CD4-positive, alpha-beta T cell treated with Interleukin-17A for 1 hour (primary cell): Measurements from ENCODE around the gene MAN1A1.
"Not testable (repeated sequence)": the region's sequence is repeated elsewhere in the genome, so short reads cannot be mapped to it uniquely, and the experiment has no call there.

Experiments
- DNase-seq: peaks from one replicate; pipeline ENCODE4 v3.0.0-alpha.2; 2020

Gene MAN1A1

DNA sequence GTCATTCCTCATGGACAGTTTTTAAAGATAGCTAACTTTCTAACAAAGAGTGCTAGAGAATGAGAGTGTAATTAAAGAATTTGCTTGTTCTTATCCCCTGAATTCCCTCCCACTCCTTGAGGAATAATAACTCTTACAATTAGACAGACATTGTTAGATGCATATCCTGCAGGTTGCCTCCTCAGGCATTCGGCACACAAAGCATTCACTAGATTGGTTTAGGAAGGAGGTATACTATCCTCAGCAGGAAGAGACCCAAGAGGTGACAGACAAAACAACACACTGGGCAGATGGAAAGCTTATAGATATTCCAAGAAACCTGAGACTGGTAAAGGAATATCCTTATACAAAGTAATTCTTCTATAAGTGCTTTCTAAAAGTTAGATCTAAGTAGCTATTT is 162.0 kb downstream of the MAN1A1 start:
- DNase-seq: no peak

DNA sequence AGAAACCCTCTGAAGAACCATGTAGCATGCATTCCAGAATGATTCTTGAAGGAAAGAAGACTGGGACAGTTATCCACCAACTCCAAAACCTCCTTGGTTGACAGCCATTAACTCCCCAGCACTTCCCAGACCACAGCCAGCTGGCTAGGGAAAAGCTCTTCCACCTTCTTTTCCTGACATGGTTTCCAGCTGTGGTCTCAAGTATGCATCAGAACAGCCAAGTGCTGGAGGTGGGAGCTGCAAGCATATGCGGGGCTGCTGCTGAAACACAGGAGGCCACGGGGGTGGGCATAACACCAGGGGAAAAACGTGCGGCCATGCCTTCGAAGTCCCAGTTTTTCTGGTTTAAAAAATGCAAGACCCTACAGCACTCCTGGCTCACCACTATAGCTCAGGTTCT is 163.1 kb downstream of the MAN1A1 start:
- DNase-seq: no peak

DNA sequence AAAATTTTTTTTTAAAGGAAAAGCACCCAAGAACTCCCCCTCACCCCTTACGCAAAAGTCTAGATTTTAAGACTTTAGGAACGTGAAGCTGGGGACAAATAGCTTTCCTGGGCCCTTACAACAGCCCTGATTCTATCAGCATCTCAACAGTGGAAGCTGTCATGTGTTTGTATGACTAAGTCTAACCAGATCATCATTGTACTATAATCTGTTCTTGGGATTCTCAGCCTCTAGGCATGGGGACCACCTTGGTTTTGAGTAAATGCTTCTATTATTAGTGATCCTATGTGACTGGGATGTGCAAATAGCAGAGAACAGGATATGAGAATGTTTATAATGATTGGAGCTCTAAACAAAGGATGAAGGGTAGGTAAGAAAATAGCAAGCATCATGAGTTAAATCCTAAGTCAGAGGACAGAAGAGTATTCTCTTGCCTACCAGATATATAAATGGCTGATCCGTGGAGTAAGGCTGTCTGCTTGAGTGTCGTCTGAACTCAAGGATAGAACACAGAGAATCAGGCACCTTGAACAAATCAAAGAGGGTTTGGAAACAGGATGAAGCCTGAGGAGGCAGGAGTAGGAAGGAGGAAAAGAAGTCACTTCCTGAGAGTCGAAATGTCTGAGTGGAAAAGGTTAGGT is 165.4 kb downstream of the MAN1A1 start:
- DNase-seq: no peak

DNA sequence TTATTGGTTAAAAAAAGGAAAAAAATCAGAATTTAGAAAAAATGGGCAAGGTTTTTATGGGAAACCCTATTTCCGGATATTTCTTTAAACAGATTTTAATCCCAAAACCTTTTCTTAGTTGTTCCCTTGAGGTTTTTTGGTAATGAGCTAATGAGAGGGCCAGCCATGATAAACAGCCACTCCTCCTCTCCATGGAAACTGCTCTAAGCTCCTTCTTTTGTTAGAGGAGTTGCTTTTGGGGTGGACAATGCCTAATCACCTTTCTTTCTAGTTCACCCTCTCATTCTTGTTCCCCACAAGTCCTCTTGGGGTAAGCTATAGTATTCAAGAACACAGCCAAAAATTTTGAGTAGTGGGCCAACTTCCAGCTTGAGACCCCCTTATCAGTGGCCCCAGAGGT is 166.1 kb downstream of the MAN1A1 start:
- DNase-seq: no peak

DNA sequence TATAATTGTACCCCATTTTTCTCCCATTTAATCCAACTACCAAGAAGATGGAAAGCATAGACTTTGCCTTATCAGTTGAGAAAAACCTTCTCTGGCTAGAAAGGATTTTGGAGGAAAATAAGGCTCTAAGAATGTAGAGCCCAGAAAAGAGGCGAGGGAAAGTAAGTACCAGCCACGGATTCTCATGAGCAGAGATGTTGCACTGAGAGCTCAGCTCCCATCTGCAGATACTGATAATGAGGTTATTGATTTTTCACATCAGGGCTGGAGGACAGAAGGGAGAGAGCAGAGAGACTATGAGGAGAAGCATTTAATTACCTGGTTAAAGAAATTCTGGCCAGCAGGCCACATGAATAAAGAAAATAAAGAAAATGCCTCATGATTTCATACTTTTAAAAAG is 166.7 kb downstream of the MAN1A1 start:
- no peak for DNase-seq

DNA sequence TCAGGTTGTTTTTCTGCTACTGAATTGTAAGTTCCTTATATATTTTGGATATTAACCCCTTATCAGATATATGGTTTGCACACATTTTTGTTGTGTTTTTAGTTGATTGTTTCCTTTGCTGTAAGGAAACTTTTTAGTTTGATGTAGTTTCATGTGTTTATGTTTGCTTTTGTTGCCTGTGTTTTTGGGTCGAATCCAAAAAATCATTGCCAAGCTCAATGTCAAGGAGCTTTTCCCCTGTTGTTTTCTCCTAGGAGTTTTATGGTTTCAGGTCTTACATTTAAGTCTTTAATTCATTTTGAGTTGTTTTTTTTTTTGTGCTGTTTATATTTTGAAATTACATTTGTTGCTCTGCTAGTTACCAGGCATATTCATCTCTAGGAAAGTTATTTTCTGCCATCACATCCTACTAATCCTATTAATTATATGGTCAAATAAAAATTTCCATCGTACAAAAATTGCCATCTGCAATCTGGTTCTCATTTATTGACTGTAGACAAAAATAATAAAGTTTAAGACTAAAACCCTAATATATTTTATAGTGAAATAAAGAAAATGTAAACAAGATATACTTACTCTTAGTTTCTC is 167.3 kb downstream of the MAN1A1 start:
- no peak for DNase-seq

DNA sequence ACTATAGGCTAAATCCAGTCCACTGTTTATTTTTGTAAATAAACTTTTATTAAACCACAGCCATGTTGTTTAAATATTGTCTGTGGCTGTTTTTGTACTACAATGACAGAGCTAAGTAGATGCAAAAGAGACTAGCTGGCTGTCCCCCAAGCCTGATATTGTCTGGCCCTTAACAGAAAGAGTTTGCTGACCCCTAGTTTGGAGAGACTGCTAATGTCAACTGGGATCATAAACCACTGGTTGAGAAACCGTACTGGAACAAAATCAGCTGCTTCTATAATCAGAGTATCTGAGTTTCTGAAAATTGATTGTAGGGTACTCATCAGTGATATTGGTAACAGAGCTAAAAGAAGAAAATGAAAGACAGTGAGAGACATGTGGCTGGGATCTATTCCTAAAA is 168.5 kb downstream of the MAN1A1 start:
- DNase-seq: no peak

DNA sequence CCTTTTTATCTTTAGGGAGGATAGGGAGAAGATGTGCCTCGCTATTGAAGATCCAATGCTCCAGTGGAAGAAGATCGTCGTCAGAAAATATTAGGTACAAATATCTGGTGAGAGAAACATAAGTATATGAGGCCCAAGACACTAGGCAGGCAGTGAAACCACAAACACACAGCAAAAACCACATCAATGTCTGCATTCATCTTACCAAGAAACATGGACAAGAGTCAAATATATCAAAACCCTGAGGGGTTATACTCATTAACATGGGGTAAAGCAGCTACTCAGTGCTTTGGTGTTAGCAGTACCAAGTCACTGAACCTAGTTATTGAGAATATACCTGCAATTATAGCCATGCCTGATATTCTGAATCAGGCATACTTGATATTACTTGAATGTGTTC is 169.7 kb downstream of the MAN1A1 start:
- peak; percentile 8 for DNase-seq

DNA sequence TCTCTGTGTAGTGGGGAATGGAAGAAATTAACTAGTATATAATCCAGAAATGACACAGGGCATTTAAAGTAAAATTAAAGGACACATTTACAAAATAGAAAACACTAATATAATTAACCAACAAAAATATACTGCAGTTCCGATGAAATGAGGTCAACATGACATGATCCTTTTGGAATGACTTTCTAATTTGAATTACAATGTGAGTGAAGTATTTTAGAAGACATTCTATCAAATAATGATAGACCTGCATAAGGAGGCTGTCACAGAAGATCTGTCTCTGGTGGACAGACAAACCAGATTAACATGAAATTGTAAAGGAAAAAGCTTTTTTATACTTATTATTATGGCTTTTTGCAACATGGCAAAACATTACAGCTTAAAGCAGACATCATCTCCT is 170.5 kb downstream of the MAN1A1 start:
- DNase-seq: no peak

DNA sequence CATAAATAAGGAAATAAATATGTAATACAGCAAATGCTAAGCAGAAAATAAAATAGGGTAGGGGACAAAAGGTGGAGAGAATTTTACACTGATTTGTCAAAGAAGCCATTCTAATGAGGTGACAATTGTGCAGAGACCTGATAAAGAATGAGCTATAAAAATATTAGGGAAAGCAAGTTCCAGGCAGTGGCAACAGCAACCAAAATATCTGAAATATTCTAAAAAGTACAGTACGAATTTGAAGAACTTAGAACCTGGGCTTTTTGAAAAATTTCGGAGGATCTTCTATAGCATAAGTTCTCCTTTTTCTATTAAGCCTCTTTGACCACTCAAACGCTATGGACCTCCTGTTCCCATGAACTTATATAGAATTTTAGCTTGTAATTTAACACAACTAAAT is 173.1 kb downstream of the MAN1A1 start:
- no peak for DNase-seq

DNA sequence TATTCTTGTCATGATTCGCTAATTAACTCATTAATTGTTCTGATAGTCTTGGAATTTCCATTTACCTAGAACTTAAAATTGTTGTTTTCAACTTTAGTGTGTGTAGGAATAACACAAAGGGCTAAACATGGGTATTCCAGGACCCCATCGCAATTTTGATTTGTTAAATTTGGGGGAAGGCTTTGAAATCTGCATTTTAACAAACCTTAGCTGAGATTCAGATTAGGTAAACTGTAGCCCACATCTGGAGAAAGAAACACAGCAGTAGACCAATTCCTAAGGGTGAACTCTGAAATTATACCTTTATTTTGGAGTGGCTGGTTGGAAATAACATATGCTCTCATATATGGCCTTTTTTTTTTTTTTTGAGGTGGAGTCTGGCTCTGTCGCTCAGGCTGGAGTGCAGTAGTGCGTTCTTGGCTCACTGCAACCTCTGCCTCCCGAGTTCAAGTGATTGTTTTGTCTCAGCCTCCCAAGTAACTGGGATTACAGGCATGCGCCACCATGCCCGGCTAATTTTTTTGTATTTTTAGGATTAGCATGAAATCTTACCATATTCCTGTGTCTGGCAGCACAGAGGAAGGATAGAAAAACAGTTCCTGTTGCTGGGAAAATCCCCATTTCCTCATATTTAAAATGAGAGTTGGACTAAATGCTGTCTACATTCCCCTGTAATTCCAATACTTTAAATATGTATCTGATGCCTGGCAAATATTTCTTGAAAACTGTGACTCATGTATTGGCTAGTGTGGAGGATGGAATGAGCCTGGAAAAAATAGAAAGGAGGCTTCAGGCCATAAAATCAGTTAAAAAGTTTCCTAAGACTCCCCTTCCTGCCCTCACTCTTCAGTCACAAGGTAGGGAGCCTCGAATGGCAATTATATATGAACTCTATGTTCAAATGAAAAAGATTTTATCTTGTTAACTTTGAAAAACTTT is 174.4 kb downstream of the MAN1A1 start:
- no peak for DNase-seq

DNA sequence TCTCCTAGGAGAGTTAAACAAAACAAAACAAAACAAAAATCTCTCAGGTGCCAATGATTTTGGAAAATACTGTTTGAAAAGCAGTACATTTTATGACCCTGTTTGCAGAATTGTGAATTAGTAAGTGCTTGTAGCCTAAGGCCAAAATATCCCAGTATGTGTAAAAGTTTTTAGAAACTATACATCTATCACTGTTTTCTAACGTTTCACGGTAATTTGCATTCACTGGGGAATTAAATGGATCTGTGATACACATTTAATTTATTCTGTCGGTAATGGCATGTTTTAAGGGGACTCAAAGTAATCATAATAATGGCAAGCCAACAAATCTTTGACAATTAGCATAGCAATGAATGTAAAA is 175.5 kb downstream of the MAN1A1 start:
- no peak for DNase-seq

DNA sequence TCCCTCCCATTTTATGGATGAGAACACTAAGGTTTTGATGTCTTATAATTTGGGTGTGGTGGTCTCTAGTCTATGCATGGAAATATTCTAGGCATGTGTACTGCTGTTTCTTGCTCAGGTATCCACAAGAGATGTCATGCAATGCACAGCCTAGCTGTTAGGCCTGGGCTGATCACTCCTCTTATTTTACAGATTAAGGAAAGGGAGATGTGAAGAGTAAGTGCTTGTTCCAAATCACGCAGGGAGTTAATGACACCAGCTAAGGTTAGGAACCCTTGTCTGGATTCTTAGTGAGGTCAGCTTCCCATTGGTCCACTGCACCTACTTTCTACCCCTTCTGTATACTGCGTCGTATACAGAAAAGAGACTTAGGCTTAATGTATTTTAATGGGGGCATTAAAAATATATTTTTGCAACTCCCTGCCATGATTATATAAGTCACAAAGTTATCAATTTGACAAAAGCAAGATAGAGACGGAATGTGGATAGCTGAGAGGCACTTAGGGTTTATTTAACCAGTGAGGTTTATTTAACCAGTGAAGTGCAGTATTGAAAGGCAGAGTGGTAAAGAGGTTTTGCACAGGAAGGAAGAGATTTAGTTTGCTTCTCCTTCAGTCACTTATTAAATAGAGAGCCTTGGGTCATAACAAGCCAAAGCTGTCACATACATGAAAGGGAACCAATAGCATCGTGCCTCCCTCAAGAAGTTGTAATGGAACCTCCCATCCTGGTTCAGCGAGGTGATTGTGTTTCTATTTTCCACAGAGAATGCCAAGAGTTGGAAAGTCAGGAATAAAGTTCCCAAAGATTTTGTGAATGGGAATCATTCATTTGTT is 176.1 kb downstream of the MAN1A1 start:
- no peak for DNase-seq

DNA sequence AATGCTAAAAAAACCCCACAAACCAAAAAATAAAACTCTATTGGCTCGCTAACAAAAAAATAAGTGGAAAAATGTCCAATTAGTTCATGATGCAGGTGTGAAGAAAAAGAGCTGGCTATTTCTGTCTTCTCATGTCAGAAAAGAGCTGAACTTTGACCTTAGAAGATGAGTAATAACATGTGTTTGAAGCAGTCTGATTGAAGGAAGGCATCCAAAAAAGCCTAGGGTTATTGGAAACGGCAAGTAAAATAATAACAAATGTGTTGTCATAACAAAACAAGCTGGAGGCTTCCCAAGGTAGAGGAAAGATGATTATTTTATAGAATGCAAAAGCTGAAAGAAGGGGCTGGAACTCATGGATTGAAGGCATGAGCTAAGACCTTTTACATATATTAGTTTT is 176.7 kb downstream of the MAN1A1 start:
- DNase-seq: no peak

DNA sequence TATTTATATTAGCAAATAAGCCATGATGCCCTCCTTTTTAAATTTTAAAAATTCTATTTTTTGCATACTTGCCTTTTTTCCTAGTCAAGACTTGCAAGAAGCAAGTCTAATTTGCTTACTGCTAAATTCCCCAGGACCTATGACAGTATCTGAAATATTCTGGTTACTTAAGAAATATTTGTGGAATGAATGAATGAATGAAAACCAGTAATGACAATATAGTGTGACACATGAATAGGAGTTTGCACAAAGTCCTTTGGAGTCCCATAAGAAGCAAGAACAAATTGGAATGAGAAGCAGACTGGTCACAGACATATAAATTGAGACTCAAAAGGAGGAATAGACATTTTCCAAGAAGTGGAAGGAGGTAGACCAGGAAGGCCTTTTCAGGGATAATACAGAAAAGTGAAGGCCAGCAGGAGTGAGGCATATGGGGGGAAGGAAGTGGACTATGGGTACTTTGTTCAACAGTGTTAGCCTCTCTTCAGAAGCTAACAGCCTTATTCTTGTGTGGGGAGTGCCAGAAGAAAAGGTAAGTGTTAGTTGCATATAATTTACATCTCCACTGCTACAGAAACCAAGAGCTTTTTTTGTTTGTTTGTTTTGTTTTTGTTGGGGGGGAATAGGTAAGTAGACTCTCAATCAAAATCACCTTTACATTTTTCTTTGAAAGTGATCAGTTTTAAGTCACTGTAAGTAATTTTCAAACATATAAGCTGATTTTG is 177.5 kb downstream of the MAN1A1 start:
- DNase-seq: no peak

DNA sequence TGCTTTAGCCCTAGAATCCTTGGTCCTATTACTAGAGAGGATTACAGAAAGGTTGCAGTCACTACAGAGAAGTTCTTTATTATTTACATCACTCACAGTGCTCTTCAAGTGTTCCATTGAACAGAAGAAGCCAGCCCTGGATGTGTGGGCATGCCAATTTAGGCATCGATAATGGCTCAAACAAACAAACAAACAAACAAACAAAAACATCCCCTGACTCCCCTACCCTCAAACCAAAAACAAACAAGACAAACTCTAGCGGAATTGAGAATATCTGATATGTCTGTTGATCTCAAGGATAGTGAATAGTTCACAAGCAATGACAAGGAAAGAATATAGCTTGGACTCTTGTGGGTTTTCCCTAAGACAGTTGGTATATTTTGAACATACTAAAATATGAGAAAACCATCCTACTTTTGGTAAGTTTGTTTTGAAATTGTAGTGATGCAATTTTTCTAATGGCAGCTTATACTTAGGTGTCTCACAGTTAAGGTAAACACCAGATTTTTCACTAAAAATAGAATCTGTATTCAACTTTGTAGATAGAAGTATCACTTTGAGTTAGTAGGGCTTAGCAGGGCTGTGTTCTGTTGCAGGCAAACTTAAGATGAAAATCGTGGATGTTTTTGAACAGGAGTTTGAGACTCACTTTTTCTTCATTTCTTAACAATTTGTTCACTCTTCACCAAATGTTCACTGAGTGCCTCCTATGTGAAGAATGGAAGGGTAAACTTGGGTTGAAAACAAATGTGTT is 178.3 kb downstream of the MAN1A1 start:
- DNase-seq: no peak

DNA sequence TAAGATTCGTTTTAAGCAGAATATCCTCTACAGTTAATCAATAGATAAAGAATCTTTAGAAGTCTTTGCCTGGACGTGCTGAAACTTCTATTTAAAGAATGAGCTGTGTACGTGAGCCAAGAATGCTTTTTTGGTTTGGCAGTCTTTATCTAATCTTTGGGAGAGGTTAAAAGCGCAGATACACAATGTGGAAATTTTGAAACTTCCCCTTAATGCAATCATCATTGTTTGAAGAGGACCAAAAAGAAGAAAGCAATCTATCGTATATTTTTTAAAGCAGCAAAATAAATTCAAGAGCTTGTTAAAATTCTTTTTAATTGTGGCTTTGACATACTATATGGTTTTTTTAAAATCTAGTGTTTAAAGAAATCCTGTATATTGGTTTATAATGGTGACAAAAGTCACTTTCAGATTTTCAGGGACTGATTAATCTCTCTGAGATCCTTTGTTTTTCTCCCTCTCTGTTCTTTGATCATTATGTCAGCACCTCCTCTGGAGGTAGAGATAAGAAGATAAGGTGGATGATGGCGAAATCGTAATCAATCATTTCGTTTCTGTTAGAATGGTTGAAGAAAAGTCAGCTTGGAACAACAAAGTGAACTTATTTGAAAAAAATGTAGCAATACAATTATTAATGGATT is 179.0 kb downstream of the MAN1A1 start:
- no peak for DNase-seq

DNA sequence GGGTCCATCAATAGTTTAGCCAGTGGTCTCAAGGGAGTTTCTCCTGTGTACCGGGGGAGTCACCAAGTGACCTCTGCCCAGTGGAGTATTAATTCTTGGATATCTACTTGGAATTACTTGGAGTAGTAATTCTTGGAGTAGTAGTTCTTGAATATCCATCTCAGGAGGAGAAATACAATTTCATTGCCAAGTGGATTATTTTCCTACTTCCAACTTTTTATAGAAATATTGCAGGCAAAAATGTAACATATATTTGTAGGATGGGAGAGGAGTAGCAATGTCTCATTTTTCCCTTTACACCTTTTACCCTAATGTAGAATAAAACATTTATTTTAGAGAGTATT is 179.5 kb downstream of the MAN1A1 start:
- no peak for DNase-seq

DNA sequence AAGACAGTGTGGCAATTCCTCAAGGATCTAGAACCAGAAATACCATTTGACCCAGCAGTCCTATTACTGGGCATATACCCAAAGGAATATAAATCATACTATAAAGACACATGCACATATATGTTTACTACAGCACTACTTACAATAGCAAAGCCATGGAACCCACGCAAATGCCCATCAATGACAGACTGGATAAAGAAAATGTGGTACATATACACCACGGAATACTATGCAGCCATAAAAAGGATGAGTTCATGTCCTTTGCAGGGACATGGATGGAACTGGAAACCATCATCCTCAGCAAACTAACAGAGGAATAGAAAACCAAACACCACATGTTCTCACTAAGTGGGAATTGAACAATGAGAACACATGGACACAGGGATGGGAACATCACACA is 180.2 kb downstream of the MAN1A1 start:
- DNase-seq: not testable (repeated sequence)

DNA sequence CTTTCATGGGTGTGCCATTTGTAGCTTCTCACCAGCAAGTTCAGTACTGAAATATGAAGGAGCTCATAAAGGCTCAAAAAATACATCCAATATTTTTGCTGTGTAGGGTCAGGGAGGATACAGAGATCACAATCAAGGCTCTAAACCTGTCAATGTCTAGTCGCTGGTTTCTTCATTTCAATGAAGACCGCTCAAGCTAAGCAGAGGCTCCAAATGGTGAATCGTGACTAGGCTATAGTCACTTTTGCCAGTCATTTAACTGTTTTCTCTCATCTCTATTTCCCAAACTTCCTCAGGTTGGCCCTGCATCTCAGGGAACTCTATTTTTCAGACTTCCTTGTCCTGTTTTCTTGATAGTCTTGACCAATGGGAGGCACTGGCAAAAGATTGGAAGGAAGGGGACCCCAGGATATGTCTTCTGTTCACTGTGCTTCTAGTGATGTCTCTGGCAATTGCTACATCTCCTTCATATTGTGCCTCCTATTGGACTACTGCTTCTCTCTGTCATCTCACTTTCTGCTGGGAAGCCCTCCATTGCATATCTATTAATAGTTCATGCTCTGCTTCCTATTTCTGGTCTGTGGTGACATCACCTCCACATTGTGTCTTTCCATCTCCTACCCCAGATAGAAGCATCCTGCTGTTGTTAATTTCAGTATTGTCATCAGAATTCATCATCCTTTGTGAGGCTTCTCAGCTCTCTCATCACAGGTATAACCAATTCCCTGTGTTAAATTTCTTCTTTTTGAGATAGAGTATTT is 183.4 kb downstream of the MAN1A1 start:
- DNase-seq: no peak

DNA sequence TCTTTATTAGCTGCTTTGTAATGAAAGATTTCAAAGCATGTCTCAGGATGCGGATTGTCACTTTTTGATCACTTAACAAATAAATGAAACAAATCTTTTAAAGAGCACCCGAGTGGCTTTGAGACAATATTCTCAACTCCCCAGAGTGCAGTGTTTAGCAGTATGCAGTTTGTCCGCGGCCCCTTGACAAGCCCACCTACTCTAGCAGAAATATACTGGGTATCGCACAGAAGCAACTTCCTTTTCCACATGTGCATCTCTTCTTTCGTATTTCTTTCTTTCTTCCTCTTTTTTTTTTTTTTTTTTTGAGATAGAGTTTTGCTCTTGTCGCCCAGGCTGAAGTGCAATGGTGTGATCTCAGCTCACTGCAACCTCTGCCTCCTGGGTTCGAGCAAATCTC is 186.6 kb downstream of the MAN1A1 start:
- DNase-seq: no peak
